GM18519 (cell line): ENCODE results near the gene TSHZ2.

ENCODE experiments used
- ATAC-seq: cut with Tn5 transposase; IDR thresholded peaks from one replicate; pipeline ENCODE4 v1.9.1; 2021; ENCODE audit warnings: mild to moderate bottlenecking, moderate library complexity; ENCODE audit not compliant: unreplicated experiment, low FRiP score

Gene TSHZ2

DNA sequence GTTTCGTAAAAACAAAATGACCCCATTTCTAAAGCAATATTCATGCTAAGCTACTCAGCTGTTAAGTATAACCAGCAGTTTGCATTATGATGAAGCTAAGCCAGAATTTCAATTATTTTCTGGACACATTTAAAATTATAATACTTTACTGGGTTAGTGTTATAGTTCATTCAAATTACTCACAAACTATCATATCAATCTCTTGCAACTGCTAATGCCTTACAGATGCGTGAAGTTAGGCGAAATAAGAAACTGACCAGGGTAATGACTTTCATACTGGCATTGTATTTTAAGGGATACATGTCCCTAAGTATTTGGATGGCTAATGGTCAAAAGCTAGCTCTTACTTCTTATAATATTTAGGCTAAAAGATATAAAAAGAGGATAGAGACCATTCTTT lies 249.6 kb downstream of the TSHZ2 start:
- no peak for ATAC-seq

DNA sequence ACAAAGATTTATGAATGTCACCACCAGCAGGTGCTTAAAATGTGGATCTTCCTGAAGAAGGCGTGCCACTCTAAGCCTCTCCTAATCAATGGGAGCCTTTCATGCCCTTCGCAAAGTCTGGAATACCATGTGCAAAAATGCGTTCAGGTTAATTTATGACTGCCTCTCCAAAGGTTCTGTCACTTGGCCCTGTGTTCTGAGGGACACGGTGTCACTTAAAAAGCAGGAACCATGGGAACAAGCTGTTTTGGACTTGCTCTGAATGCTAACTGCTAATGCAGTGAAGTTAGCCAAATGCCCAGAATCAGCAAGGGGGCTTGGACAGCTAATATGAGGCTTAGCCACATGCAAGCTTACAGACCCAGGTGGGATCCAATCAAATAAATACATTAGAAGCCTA lies 250.3 kb downstream of the TSHZ2 start:
- ATAC-seq: no peak

DNA sequence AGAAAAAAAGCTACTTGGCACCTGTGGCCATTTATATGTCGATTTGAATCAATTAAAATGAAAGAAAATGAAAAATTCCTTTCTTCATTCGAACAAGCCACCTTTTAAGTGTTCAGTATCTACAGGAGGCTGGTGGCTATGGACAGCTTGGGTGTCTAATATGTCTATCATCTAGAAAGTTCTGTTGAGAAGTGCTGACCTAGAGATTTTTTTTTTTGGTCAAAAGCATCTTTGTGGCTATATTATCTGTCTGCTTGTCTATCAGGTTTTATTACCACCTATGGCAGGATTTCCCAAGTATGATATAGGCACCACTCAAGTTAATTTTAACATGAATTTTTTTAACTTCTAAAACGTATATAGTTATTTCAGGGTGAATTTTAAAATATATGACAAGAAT lies 250.8 kb downstream of the TSHZ2 start:
- no peak for ATAC-seq

DNA sequence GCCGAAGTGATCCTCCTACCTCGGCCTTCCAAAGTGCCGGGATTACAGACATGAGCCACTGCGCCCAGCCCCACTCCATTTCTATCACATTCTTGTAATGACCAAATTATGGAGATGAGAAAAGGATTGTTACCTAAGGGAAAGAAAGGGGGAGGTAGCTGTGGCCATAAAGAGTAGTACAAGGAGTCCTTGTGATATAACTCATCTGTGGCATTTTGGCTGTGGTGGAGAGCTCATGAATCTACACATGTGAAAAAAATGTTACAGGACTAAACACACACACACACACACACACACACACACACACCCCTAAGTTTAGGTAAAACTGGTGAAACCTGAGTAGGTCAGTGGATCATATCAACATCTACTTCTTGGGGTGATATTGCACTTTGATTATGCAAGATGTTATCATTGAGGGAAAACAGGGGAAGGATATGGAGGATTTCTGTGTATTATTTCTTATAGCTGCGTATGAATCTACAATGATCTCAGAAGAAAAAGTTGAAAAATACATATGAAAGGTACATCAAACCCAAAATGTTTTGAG lies 251.5 kb downstream of the TSHZ2 start:
- no peak for ATAC-seq

DNA sequence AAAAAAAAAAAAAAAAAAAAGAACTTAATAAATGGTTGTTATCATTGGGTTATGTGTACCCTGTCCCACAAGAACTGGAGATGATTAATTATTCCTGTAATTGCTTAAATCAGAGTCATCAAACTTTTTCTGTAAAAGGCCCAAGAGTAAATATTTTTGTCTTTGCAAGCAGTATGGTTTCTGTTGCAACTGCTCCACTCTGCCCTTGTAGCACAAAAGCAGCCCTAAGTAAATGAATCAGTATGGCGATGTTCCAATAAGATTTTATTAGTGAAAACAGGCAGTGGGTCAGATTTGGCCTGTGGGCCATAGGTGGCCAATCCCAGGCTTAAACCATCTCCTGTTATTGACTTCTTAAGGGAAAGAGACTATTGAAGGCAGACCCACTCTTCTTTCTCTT lies 252.7 kb downstream of the TSHZ2 start:
- ATAC-seq: no peak

DNA sequence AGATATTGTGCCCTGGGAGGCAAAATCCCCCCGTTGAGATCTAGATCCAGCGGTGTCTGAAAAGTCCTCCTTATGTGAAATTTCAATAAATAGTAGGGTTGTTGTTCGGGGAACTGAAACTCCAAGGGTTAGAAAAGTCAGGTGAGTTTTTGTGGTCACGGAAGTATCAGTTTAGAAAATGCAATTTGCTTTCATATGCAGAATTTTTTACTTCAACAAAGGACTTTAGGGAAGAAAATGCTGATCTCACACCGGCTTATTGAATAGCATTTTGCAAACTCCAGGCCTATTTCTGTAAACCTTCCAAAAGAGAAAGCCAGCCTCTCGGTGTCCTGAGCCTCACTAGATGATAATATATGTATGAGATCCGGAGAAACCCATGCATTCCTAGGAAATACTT lies 254.7 kb downstream of the TSHZ2 start:
- no peak for ATAC-seq

DNA sequence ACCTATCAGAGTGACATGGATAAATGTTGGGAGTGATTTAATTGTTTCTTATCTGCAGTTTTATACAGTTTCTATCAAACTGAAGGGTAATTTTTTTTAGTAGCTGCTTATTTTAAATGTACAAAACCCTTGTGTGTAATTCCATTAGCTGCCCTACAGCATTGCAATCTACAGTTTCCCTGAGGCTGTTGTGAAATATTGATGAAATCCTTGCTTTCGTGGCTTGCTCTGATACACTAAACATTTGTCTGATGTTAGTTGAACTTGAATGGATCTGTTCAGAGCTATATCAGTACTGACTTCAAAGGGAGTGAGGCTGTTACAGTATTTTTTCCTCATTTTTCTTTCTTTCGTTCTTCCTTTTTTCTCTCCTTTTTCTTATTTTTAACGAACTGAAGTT lies 255.4 kb downstream of the TSHZ2 start:
- ATAC-seq: no peak

DNA sequence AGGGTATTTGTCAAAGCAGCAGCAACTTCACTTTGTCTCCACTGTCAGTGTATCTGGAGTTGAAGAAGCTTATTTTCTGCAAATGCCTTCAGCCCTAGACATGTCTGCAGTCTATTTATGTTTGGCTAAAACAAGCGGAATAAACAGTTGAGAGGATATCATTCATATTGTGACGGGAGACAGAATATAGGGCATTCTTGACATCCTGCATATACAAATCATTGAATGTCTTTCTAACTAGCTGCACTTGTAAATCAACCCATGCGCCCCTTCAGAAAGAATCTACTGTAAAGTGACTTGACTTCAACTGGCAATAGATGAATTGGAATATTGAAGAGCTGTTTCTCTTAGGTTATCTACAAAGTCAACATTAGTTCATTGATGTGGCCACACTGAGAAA lies 258.9 kb downstream of the TSHZ2 start:
- no peak for ATAC-seq

DNA sequence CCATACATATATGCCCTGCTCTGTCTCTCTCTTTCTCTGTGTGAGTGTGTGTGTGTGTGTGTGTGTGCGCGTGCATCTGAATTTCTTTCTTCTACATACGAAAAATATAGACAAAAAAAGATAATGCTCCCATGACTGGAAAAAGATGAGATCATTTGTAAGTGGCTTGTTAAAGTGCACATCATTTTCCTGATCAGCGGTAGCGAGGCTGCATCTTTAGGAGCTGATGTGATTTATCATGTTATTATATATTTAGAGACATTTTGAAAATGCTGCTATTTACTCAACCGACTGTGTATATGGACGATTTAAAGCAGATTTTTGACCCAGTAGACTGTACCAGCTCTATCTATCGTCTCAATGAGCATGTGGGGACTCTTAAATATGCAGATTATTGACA lies 265.3 kb downstream of the TSHZ2 start:
- ATAC-seq: no peak

DNA sequence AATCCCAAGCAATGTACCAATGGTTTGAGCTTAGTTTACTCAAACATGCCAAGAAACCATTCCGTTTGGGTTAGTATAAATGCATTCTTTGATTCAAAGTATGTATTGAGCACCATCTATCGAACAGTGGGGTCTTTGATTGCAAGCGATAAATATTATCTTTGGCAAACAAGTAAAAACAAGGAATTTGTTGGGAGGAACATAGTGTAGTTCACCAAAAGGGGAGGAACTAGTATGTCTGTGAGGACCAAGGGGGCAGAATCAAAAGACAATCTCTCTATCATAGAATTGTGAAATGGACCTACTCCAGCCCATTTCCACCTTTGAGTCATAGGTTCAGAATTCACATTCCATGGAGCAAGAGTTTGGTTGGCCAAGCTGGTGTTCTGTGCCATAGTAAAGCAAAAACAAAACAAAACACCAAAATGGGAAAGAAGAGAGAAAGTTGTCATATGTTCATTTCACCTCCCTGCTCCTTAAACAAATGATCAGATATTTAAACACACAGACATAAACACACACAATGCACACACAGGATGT lies 266.0 kb downstream of the TSHZ2 start:
- ATAC-seq: no peak

DNA sequence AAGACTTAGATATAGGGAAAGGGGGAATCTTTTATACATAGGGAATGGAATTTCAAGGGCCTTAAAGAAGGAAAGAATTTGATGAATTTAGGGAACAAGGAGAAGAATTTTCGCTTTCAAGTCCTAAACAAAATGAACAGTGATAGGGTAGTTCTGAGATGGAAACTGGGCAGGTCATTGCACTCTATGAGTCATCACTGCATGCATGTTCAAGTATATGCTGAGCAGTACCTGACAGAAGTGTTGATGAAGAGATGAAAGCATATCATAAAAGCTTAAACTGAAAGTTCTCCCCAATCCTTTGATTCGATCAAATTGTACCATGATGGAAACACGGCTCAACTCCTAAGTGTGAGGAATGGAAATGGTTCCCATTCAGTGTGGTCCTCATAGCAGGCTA lies 271.0 kb downstream of the TSHZ2 start:
- ATAC-seq: no peak

DNA sequence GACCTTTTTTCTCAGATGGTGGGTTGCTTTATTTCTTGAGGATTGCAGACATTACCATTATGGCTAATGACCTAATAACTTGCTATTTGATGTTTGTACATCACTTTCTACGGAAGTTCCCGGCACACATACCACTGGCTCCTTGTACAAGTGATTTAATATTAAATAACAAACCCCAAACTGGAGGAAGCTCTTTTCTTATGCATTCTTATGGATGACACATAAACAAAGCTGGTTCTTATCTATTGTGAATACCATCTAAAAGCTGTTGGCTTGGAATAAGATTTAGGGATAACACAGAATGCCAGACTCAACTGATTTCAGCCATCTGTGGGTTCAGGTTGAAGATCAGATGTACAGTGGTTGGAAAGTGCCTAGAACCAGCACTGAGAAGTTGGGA lies 272.6 kb downstream of the TSHZ2 start:
- no peak for ATAC-seq

DNA sequence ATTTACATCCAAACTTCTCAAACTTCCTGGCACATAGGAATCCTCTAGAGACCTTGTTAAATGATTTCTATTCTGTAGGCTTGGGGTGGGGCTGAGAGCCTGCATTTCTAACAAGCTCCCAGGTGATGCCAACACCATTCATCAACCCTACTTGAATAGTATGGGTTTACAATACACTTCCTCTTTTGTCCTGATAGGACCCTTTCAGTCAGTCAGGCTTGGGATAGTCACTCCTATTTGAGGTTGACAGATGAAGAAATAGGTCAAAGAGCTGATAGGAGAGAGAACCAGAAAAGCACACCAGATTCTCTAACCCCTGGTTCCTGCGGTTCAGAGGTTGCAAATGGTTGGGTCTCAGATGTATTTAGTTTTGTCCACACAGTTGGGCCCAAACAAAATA lies 273.4 kb downstream of the TSHZ2 start:
- no peak for ATAC-seq

DNA sequence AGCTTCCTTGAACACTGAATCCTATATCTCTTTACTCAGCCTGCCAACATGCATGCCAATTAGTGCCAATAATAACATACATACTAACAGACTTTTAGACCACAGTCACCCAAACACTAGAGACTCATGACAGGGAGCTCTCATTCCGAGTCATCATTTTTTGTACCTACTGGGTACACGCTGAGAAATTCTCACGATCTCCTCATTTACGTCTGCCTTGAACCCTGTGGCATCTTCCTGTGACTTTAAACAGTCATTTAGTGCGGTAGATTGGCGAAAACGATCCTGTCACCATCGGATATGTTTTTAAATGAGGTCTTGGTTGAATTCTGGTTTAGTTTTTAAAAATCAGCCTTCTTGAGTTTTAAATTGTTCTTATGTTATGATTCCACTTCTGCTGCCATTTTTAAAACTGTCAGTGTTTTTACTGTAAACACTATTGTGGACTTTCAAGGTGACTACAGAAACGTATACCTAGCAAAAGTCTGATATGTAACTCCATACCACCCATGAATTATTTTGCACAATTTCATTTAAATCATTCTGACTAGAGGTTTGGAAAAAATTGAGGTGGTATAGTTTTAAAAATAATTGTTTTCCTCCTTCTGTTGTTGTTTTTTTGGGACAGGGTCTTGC lies 275.4 kb downstream of the TSHZ2 start:
- ATAC-seq: no peak

DNA sequence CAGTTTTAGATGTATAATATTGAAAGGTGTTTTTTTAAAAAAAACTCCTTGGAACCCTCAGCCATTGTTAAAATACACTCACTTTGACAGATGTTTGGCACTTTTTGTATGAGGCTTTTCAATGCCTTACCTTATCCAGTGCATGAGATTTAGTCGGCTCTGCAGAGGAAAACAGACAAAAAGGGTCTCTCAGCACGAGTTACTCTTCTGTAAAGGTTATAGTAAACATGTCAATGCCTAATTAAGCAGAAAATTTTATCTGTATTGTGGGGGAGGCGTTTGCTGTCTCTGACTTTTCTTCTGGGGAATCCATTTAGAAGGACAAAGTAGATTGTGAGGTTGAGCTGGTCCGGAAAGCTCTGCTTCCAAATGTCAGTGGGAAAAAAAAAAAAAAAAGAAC lies 278.3 kb downstream of the TSHZ2 start:
- ATAC-seq: no peak

DNA sequence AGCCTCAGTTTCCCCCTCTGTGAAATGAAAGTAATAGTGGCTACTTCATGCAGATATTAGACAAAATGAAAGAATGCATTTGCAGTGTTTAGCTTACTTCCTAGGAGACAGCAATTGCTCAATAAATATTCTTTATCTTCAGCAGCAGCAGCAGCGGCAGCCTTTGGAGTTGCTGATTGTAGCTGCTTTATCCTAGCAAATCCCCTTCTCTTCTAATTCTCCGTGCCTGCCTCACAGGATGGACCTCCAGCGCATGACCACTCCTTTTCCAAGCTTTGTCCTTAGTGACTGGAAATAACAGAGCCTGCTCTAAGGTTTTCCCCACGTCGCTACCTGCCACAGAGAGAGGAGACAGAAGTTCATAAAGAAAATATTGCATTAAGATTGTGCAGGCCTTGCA lies 279.8 kb downstream of the TSHZ2 start:
- no peak for ATAC-seq

DNA sequence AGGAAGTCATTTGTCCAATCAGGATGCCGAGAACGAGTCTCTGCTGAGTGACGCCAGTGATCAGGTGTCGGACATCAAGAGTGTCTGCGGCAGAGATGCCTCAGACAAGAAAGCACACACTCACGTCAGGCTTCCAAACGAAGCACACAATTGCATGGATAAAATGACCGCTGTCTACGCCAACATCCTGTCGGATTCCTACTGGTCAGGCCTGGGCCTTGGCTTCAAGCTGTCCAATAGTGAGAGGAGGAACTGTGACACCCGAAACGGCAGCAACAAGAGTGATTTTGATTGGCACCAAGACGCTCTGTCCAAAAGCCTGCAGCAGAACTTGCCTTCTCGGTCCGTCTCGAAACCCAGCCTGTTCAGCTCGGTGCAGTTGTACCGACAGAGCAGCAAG lies 281.5 kb downstream of the TSHZ2 start:
- no peak for ATAC-seq

DNA sequence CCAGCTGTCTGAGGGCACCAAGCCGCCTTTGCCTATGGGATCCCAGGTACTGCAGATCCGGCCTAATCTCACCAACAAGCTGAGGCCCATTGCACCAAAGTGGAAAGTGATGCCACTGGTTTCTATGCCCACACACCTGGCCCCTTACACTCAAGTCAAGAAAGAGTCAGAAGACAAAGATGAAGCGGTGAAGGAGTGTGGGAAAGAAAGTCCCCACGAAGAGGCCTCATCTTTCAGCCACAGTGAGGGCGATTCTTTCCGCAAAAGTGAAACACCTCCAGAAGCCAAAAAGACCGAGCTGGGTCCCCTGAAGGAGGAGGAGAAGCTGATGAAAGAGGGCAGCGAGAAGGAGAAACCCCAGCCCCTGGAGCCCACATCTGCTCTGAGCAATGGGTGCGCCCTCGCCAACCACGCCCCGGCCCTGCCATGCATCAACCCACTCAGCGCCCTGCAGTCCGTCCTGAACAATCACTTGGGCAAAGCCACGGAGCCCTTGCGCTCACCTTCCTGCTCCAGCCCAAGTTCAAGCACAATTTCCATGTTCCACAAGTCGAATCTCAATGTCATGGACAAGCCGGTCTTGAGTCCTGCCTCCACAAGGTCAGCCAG lies 283.0 kb downstream of the TSHZ2 start:
- no peak for ATAC-seq

DNA sequence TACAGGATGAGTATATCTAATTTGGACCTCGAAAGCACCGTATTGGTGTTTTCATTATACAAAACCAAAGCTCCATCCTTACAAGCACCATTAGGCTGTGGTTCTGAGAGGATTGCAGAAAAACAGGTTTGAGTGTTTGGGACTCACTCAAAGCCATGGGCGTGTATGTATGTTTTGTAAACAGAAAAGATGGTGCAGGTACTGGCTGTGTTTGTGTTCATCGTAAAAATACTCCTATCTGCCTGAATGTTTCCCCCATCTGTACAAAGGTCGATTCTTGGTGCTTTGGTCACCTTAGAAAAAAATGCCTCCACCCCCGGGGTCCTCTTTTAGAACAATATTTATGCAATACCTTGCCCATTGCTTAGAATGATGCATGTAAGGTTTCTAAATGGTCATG lies 286.6 kb downstream of the TSHZ2 start:
- no peak for ATAC-seq

DNA sequence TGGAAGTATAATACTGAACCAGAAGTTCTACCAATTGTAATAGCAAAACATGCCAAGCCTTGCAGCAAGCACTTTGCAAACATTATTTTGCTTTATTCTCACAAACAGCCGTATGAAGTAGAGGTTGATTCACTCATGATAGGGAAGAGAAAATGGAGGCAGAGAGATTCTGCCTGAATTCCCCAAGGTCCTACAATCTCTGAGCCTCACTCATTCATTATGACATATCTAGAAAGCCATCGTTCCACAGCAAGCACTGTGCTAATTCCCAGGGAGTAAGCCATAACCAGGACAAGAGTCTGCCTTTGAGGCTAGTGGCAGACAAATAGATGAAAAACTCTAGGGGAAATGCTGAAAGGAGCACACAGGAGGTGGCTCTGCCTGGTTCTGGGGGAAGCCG lies 288.0 kb downstream of the TSHZ2 start:
- no peak for ATAC-seq

DNA sequence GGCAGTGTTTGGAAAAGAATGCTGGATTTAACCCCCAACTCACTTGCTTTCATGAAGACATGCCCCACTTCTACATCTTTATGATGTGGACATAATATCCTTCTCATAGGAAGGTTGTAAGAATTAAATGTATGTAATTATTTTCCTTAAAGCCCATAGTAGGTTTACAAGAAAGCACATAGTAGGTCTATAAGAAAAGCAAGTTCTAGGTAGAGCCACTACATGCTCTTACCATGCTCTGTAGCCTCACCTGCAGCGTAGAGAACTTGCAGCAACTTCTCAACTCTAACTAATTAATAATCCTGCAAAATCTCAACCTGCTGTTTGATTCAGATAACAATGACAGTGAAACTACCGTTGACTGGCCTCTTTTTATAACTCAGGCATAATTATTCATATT lies 288.4 kb downstream of the TSHZ2 start:
- ATAC-seq: no peak

DNA sequence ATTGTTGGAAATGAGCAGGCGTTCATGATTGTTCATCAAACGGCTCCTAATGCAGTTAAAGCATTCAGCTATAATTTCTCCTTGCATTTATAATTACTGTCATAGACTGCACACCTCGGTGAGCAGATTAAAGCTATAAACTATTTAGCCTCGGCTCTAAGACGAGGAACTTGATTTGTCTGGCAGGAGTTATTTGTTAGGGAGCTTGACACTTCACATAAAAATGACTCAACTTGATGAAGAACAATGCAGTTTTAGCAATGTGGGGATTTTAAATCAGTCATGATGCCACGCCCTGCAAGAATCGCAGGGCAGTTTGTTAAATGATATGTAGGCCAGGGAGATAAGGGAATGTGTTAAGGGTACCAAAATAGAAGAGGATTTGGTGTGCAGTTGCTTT lies 290.2 kb downstream of the TSHZ2 start:
- no peak for ATAC-seq
